Measurements from ENCODE around the gene TSPAN16. TPM values are rescaled to one million over a fixed set of nuclear protein-coding genes. Genes with fewer than 3 reads are reported as not detected.

The TSPAN16 gene, protein sequence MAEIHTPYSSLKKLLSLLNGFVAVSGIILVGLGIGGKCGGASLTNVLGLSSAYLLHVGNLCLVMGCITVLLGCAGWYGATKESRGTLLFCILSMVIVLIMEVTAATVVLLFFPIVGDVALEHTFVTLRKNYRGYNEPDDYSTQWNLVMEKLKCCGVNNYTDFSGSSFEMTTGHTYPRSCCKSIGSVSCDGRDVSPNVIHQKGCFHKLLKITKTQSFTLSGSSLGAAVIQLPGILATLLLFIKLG
- total RNA-seq = not detected

DNA sequence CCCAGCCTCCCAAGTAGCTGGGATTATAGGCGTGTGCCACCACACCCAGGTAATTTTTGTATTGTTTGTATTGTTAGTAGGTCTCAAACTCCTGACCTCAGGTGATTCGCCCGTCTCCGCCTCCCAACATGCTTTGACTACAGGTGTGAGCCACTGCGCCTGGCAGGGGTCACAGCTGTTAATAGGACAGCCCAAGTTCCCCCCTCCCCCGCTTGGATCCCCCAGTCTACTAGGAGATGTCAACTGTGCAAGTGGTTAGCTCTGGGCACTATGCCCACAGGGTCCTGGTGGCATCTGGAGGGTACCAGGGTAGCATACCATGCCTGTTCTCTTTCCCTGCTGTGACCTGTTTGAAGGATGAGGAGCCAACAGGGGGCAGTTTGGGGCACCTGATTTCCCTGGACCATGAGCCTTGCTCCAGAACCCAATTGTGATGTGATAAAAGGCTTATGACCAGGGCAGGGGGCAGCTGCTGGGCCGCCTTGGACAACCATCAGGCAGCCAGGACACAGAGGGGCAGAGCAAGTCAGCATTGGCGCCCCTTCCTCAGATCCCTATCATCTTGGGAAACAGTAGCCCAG lies at the start of gene TSPAN16:
Gene TSPAN16 (plus strand): TSS at position 496 of the 581 bp plus-strand sequence. CDS start 138 bp downstream, outside the sequence.
- no peak for ATAC-seq

DNA sequence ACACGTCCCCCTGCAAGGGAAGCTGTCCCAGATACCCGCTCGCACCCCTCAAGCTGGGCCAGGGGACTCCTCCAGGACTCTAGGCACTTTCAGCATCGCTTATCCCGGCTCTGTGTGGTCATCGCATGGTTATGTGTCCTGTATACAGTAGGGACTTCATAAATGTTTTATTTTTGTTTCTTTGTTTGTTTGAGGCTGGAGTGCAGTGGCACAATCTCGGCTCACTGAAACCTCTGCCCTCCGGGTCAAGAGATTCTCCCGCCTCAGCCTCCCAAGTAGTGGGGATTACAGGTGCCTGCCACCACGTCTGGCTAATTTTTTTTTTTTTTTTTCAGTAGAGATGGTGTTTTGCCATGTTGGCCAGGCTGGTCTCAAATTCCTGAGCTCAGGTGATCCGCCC lies 49.0 kb upstream of the TSPAN16 start:
- ATAC-seq = no peak

DNA sequence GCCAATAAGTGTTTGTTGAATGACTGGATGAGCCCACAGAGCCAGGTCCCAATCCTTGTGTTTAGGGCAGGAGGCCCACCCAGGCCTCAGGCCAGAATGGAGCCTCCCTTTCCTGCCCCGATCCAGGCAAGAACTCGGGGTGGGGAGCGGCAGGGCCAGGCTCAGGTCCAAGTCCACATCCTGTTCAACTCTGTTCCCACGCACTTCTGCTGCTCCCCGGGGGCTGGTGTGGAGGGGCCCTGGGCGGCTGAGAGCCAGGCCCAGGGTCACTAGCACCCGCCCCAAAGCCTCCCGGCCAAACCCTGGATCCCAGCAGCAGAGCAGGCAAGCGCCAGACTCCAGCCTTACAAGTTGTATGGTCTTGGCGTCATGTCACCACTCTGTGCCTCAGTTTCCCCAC lies 48.6 kb upstream of the TSPAN16 start:
- ATAC-seq = peak; percentile 34

DNA sequence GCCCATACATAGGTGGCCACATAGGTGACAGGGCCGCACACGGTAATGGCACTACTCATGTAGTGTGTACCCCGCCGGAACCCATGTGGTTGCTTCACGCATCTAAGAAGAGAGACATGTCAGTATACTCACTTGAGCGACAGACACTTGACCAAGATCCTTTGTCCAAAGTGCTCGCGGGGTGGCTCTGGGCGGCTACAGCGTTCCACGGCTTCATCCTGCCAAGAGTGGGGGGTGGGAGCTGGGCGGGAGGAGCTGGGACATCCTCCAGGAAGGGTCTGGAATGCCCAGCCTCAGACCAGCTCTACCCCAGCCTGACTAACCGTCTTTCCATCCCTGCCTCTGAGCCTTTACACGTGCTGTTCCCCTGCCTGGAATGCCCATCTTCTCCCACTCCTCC lies 48.0 kb upstream of the TSPAN16 start:
- no peak for ATAC-seq

DNA sequence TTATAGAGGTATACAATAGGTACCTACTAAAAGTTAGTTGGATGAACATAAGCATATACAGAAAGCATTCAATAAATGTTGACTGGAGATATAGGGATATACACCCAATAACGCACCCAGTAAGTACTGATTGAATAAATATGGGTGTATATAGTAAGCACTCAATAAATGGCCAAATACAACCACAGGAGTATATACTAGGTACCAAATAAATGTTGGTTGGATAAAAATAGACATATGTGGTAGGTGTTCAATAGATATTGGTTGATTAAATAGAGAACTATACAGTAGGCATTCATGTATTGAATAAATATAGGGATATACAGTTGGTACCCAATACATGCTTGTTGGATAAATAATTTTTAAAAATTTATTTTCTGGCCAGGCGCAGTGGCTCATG lies 47.1 kb upstream of the TSPAN16 start:
- ATAC-seq = no peak

DNA sequence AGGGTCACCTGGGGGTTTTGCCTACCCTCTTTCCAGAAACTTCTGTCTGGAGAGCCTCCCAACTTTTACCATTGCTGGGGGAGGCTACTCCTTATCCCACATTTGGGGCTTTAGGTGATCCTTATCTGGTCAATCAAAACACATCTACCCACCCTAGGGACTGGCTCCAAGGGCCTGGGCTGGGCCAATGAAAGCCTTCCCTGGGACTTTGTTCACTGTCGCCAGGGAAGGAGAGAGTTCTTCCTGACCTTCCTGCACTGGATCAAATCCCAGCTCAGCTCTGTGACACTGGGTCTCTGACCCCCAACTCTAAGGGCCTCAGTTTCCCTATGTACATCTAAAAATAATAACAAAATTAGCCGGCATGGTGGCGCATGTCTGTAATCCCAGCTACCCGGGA lies 44.7 kb upstream of the TSPAN16 start:
- ATAC-seq = no peak

DNA sequence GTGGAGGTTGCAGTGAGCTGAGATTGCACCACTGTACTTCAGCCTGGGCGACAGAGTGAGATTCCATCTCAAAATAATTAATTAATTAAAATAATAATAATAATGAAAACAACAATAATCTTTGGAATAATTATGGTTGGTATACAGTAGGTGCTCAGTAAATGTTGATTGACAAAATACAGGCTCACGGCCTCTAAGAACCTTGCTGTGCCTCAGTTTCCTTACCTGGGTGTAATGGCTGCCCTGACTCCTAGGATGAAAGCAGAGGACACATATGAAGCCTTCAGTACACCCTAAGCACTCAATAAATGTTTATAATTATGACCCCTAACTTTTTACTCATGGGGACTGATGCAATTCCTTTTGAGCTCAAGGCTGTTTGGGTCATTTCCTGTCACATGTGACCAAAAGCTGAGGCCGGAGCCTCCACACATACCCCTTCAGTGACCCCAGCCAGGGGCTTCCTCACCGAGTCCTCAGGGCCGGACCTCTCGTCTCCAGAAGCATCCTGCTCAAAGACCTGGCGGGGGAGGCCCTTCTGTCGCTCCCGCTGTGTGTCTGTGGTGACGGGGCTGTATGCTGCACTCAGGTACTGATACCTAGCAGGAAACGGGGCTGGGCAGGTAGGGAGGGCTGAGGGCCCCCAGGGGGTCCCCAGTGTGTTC lies 44.2 kb upstream of the TSPAN16 start:
- ATAC-seq = no peak

DNA sequence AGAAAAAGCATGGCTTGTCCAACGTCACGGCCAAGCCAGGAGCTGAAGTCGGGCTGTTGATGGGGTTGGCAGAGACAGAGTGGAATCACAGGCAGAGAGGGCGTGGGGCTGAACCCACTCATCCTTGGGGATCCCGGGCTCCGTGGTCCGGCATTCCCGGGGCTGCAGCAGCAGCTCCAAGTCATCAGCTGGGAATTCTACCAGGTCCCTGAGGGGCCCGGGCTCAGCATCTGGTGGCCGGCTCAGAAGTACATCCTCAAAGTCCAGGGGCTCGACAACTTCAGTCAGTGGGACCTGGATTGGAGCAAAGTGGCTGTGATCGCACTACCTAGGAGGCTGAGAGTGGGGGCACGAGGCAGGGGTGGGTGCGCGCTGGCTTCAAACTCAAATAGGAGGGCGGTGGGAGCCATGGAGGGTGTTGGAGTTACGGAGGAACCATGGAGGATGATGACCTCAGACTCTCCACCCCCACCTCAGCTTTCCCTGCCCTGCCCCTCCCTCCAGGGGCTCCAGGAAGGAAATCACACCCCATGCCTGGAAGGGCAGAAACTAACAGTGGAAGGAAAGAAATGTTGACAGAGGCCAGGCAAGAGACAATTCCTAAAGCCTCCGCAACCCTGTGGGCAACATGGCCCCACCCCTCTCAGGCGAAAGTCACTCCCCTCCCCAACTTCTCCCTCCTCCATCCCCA lies 43.1 kb upstream of the TSPAN16 start:
- no peak for ATAC-seq

DNA sequence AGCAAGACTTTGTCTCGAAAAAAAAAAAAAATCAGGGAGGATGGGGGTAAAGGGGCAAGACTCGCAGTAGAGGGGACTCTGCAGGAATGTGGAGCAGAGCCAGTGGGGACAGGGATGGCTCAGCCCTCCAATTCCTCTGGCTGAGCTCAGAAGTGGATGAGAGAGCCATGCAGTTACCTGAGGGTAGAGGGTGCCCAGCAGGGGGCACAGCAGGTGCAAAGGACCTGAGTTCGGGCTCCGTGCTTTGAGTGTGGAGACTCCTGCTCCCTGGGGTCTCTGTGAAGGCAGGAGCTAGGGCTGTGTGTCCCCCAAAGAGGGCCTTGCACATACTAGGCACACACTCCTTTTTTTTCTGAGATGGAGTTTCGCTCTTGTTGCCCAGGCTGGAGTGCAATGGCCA lies 41.3 kb upstream of the TSPAN16 start:
- no peak for ATAC-seq

DNA sequence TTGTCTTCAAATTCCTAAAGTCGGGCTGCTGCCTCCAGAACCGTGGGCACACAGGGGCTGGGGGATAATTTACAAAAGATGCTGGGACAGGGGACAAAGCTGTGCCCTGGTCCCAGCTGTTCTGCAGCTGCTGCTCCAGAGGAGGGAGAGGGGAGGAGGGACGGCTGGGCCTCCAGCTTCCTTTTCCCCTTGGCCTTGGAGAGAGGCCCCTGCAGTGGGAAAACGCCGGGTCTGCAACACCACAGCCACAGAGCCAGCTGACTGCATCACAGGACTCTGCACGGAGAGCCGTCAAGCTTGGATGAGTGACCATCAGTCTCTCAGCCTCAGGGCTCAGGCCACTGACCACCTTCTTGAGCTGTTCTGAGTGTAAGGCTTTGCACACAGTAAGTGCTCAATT lies 39.8 kb upstream of the TSPAN16 start:
- no peak for ATAC-seq

DNA sequence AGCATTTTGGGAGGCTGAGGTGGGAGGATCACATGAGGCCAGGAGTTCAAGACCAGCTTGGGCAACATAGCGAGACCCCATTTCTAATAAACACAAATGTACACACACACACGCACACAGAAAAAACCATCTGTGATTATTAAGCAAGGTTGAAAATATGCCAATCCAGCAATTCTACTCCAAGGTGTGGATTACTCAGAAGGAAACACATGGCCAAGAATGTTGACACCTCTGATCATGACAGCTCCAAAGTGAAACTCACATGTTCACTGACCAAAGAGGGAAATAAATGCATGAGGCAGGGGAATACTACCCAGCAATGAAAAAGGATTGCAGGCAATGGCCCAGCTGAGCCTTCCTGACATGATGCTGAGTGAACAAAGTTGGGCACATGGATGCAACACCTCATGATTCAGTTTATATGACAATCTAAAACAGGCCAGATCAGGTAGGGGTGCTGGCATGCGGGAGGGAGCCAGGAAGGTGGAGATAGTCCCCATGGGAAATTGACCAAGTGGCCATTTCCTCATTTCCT lies 38.0 kb upstream of the TSPAN16 start:
- peak; percentile 45 for ATAC-seq

DNA sequence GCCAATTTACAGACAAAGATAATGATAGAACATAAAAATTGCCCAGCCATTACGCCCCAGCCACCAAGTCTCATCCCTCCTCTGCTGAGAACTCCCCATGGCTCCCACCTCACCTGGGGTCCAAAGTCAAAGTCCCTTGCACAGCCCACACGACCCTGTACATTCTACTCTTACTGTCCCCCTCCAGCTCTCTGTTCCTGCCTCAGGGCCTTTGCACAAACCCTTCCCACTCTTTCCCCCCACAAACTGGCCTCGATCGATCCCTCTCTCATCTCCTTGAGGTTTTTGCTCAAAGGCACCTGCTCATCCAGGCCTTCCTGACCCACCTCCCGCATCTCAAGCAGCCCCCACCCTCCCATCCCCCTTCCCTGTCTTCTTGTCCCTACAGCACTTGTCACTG lies 35.0 kb upstream of the TSPAN16 start:
- no peak for ATAC-seq

DNA sequence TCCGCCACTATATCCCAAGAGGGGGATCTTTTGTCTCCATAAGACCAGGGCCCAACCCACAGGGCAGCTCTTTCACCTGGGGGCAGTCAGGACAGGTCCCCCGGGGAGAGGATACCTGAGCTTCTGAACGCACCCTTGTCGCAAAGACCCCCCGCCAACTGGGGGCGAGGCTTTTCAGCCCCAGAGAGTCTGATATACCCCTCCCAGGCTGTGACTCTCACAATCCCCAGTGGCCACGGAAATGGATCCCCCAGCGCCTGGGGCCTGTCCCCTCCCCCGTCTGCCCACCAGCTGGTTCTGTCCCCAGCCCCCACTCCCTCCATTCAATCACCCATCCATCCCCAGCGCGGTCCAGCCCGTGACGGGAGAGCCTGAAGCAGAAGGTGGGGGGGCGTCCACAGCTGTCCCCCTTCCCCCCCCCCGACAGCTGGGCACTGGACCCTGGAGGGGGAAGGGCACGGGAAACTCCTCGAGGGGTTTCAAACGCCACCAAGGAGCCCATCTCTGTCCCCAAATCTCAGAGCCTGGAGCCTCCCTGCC lies 34.5 kb upstream of the TSPAN16 start:
- ATAC-seq = no peak

DNA sequence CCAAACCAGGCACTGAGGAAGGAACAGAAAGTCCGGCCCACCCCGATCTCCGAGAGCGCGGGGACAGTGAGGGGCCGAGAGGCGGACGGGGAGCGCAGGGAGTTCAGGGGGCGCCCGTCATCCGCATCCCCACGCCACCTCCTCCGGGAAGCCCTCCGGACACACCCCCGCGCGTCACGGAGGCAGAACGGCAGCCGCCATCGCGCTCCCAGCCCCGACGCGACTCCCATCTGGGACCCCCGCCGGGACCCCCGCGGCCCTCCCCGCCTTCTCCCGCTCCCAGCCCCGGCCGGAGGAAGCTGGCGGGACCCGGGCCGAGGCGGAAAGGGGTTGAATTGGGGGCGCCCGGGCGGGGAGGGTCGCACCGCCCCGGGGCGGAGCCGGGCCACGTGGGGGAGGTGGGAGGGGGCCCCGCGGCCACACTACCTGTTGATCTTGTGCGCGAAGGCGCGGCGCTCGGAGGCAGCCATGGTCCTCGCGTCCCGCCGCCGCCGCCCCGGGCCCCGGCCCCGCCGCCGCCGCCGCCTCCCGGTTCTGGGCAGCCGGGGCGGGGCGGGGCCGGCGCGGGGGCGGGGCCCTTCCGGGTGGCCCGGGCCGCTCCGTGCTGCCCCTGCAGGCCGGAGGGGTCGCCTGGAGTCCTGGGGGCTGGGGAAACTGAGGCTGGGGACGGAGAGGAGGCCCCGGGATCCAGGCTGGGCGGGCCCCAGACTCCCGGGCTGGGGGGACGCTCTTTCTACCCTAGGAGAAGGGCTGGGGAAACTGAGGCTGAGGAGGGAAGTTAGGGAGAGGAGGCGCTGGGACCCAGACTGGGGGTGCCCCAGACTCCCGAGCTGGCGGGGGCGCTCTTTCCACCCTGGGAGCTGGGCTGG lies 33.8 kb upstream of the TSPAN16 start, which contains the start of gene DOCK6:
Gene DOCK6 (minus strand): TSS at position 554 of the 869 bp plus-strand sequence. CDS start 84 bp downstream, at position 470.
- ATAC-seq = peak; percentile 7

DNA sequence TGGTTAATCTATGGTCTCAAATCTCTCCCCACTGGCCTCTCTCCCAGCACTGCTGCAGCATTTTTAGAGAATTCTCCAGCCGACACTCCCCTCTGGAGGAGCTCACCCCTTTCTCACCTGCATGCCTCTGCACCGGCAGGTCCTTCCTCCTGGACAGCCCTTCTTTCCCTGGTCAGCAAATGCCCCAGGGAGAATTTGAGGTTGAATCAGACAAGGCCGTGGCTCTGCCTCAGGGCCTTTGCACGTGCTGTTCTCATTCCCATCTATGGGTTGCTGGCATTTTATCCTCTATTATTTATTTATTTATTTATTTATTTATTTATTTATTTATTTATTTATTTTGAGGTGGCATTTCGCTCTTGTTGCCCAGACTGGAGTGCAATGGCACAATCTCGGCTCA lies 32.2 kb upstream of the TSPAN16 start:
- ATAC-seq = no peak

DNA sequence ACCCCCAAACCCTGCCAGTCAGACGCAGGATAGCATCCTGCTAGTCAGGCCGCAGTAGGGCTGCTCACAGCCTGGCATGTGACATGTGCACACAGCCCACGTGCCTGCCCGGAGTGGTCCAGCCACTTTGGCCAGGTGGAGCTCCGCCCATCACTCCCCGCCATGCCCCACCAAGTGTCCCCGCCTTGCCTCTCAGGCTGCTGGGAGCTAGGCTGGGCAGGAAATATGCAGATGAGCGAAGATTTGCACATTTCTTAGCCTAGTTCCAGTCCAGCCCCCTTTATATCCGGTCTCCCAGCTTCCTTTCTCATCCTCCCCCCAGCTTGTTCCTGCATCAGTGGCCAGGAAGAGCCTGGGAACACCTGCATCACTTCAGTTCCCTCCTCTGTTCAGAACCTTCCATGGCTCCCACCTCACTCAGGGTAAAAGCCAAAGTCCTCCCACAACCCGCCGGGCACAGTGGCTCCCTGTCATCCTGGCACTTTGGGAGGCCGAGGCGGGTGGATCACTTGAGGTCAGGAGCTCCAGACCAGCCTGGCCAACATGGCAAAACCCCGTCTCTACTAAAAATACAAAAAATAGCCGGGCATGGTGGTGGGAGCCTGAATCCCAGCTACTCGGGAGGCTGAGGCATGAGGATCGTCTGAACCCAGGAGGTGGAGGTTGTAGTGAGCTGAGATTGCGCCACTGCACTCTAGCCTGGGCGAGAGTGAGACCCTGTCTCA lies 31.3 kb upstream of the TSPAN16 start:
- peak; percentile 83 for ATAC-seq

DNA sequence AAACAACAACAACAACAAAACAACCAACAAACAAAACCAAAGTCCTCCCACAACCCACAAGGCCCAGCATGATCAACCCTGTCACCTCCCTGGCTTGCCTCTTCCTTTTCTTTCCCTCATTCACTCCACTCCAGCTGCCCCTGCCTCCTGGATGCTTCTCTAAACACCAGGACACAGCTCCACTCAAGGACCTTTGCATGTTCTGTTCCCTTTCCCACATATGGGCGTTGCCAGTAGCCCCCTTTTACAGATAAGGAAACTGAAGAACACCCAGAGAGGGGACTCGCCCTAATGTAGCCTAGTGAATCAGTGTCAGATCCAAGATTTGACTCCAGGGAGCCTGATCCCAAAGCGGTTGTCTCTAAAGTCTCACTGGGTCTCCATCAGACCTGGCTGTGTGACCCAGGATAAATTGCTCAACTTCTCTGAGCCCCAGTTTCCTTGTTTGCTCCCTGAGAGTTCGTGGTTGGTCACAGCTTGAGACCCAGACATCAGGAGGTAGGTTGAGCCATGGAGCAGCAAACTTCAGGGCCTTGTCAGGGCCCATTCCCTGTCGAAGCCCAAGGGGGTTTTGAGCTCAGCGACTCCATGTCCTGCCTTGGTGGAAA lies 30.7 kb upstream of the TSPAN16 start:
- ATAC-seq = no peak

DNA sequence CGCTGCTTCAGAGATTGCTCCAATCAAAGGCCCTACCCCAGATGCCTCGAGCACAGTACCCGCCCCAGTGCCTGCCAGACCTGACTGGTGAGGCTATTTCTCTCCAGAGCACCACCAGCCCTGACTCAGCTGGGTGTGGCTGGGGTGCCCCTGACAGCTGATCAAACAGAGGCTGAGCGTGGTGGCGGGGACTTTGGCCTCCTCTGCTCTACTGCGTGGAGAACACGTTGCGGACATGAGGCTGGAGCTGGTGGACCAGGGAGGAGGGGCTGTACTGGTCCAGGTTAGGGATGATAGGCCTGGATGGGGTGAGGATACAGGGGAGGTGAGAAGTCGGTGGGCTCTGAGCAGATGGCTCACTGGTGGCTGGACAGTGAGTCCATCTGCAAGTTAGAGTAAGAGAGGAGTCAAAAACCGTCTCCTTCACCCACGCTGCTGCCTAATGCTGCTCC lies 30.1 kb upstream of the TSPAN16 start:
- peak; percentile 90 for ATAC-seq

DNA sequence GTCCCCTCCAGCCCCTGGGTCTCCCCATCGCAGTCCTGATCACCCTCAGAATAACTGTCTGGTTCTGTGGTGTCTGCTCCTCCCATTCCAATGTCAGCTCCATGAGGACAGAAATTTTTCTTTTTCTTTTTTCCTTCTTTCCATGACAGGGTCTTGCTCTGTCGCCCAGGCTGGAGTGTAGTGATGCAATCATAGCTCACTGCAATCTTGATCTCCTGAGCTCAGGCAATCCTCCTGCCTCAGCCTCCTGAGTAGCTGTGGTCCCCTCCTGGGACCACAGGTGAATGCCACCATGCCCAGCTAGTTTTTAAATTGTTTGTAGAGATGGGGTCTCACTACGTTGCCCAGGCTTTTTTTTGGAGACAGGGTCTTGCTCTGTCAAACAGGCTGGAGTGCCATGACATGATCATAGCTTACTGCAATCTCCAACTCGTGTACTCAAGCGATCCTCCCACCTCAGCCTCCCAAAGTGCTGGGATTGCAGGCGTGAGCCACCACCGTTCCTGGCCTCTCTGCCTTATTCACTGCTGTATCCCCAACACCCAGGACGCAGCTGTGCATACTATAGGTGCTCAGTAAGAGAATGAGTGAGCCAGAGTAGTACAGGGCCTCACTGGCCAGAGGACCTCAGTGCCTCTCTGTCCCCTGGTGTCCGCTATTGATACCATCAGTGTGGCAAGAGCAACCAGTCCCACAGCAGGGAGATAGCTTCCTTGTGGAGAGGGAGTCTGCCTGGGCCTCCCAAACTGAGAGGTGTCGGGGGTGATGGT lies 28.5 kb upstream of the TSPAN16 start:
- no peak for ATAC-seq

DNA sequence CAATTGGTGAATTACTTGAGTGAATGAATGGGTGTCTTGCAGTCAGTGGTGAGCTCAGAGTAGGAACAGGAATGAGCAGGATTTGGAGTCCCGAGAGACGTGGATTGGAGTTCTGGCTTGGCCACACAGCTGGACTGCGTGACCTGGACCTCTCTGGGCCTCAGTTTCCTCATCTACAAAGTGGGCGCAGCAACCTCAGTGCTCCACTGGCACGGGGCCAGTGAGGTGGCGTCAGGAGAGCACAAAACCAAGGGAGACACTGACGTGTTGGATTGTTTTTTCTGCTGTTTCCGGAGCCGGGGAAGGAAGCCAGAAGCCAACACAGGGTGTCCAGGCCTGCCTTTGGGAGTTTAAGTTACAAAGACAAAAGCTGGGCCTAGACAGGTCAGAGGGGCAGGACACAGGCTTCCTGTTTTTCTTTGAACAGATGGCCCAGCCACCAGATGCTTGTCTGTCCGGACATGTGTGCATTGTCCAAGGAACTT lies 27.1 kb upstream of the TSPAN16 start:
- peak; percentile 13 for ATAC-seq

Measured in esophagus mucosa (tissue), 1 donor.